Retinal pigment epithelial cell (primary cell): Measurements from ENCODE around the gene SNRNP25.

ENCODE experiments used
- DNase-seq: peaks from one replicate; pipeline ENCODE4 v3.0.0-alpha.2; 2010; ENCODE audit warnings: low read depth
- H3K4me3 ChIP-seq: 2 replicates; pipeline ENCODE4 v1.5.1; 2011; ENCODE audit warnings: mild to moderate bottlenecking, low read length, control low read depth, moderate library complexity
- TF ChIP-seq, protein P1 (sequence below): conservative IDR thresholded peaks from 2 replicates; pipeline ENCODE4 v1.5.1; 2011; ENCODE audit warnings: low read depth, low read length, control low read depth, inconsistent platforms

Gene SNRNP25

DNA sequence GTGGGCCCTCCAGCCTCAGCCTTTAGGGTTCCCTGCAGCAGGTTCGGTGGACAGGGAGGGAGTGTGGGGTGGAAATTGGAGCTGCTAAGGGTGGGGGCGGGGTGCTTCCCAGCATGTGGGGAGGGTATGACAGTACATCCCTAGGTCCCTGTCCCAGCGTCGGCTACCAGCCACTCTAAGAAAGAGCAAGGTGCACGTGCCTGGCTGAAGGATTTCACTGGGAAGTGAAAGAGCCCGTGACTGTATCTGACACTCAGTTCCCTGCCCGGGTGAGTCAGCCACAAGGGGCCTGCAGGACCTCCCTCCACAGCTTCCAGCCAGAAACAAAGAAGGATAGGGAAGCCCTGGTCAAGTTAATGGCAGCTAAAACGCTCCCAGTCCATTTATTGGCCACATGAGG is 4.1 kb downstream of the SNRNP25 start:
- no peak for DNase-seq
- TF ChIP-seq, protein P1, sequence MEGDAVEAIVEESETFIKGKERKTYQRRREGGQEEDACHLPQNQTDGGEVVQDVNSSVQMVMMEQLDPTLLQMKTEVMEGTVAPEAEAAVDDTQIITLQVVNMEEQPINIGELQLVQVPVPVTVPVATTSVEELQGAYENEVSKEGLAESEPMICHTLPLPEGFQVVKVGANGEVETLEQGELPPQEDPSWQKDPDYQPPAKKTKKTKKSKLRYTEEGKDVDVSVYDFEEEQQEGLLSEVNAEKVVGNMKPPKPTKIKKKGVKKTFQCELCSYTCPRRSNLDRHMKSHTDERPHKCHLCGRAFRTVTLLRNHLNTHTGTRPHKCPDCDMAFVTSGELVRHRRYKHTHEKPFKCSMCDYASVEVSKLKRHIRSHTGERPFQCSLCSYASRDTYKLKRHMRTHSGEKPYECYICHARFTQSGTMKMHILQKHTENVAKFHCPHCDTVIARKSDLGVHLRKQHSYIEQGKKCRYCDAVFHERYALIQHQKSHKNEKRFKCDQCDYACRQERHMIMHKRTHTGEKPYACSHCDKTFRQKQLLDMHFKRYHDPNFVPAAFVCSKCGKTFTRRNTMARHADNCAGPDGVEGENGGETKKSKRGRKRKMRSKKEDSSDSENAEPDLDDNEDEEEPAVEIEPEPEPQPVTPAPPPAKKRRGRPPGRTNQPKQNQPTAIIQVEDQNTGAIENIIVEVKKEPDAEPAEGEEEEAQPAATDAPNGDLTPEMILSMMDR, result no peak
- no peak overlapping the region for H3K4me3 ChIP-seq

DNA sequence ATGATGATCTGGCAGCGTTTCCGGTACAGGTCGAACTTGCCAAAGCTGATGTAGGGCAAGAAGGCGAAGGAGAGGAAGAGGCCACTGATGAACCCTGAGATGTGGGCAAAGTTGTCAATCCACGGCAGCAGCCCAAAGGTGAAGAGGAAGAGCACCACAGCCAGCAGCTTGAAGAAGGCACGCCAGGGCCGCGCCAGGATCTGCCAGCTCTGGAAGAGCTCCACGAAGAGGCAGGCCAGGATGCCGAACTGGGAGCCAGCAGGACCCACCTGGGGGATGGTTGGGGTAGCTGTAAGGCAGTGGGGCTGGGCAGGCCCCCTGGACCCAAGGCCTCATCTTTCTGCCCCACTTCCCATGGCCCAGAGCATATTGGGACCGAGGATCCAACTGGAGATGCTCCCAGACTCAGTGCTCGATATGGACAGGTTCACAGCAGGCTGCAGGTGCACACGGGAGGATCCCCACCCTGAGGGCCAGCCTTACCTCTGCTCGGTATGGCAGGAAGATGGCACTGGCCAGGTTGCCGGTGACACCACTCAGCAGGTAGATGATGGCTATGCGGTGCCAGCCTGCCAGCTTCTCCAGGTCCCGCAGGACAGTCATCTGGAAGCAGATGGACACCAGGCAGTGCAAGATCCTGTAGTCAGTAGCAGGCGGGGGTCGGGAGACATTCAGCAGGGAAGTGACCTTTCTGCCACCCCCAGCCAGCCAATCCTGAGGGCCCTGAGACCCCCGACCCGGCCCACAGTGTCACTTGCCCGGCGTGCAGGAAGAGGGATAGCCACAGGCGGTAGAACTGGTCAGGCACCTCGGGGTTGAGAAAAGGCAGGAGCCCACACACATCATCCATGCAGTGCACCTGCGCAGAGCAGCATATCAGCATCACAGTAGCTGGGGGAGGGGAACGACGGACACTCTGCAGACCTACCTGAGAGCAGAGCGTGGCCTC is 5.1 kb downstream of the SNRNP25 start:
- TF ChIP-seq, protein P1, result no peak
- DNase-seq, result no peak

DNA sequence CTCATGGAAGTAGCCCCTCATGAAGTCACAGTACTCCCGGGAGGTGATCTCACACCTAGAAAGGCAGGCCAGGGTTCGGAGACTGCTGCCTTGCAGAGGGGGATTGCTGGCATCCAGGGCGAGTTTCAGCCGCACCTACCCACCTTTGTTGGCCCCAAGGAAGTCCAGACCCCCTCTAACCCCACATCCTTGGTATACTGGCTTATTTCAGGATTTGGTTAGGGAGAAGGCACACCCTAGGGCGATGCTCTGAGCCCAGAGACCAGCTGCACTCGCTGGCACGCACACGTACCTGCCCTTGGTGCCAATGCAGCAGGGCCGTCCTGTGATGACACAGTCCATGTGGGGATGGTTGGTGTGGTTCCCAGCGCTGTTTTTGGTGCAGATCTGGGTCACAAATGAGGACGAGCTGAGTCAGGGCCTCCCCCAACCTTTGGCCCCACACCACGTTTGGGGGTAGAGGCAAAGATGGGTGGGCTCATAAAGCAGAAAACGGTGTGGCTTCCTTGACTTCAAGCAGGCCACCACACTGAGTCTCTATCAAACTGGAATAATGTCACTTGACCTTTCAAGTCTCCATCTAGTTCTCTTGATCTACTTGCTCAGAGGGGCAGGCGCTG is 5.9 kb downstream of the SNRNP25 start:
- DNase-seq, result no peak
- TF ChIP-seq, protein P1, result no peak
- H3K4me3 ChIP-seq, result no peak overlapping the region

More for the DNA sequence above, 5.1 kb downstream of the SNRNP25 start:
- no peak overlapping the region for H3K4me3 ChIP-seq

DNA sequence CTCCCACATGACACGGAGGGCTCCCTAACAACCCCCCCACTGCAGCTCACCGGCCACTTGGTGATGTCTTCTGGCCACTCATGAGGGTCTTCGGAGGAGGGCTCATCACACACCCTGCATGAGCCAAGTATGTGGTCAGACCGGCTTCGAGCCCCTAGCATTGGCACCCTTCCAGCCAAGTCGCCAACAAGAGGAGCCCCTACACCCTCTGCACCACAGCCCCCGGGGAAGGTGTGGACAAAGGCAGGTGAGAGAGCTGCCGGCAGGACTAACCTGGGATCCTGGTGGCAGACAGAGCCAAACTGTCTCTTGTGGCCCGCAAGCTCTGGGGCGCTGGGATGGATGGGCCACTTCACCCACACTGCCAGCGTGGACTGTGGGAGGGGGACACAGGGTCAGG is 6.5 kb downstream of the SNRNP25 start:
- H3K4me3 ChIP-seq, result no peak overlapping the region
- TF ChIP-seq, protein P1, result no peak
- no peak for DNase-seq

DNA sequence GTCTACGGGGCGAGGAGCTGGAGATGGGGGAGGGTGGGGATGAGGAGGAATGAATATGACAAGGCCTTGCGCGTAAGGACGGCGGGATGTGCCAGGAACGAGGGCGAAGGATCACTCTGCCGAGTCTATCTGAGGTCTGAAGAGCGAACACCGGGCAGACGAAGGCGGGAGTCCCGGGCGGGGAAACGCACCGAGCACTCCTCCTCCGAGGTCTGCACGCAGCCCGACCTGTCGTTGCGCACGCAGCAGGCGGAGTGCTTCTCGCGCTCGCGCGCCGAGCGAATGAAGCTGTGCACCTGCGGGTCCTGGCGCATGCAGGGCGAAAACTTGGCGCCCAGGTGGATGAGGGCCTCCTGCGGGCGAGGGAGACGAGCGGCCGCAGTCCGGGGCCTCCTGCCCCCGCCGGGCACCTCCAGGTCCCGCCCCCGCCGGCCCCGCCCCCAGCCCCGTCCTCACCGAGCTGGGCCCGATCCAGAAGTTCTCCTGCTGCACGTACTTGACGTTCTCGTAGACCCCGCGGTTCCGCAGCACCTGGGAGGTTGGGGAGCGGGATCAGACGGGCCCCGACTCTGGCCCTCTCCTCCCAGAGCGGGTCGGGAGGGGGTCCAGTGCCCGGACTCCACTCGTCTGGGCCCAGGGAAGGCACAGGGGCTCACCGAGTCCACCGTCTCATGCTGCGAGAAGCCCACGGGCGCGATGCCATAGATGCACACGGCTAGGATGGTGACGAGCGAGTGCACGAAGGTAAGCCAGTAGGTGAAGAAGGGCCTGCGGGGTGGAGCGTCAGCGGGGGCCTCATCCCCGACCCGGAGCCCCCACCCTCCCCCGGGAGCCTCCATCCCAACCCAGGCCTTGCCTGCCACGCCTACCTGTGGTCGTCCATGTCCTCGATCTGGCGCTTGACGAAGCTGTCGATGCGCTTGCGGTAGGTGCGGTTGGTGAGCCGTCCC is 7.6 kb downstream of the SNRNP25 start:
- TF ChIP-seq, protein P1, result no peak
- no peak overlapping the region for H3K4me3 ChIP-seq
- no peak for DNase-seq

DNA sequence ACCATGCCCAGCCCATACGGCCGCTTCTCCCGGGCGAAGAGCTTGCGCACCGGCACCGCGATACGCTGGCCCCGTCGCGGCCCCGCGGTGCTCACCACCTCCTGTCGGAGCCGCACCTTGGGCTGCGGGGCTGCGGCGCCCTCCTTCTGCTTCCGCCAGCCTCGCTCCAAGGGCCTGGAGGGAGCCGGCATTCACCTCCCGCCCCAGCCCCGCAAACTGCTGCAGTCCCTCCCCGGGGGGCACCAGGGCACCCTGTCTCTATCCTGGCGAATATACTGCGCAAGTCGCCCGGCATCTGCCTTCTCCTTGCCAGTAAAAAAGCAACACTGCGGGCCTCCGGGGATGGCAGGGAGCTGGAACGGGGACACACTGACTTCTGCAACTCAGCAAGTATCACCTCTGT is 8.3 kb downstream of the SNRNP25 start:
- no peak for DNase-seq
- no peak overlapping the region for H3K4me3 ChIP-seq
- TF ChIP-seq, protein P1, result no peak
